GM12874 (cell line): ENCODE measurements around the gene PRKAR1A.

ENCODE experiments used
- CTCF ChIP-seq: IDR thresholded peaks from 2 replicates; pipeline ENCODE4 v1.5.1; 2011; ENCODE audit warnings: low read depth, mild to moderate bottlenecking, control low read depth, low read length, moderate library complexity; ENCODE audit not compliant: insufficient read depth

The PRKAR1A gene

GRCh38 chr17:68513932-68514331 lies 1.7 kb downstream of the PRKAR1A start:
- no peak for TF ChIP-seq CTCF

- no peak for TF ChIP-seq CTCF
Measured at GRCh38 chr17:68514831-68515635, 2.8 kb downstream of the PRKAR1A start.

GRCh38 chr17:68516732-68517131 lies 4.5 kb downstream of the PRKAR1A start:
- no peak for TF ChIP-seq CTCF

- no peak for TF ChIP-seq CTCF
Measured at GRCh38 chr17:68518063-68518815, 6.0 kb downstream of the PRKAR1A start.

- no peak for TF ChIP-seq CTCF
Measured at GRCh38 chr17:68519911-68520310, 7.7 kb downstream of the PRKAR1A start.

GRCh38 chr17:68522266-68522665 lies 10.0 kb downstream of the PRKAR1A start:
- TF ChIP-seq CTCF = no peak

GRCh38 chr17:68526548-68526947 lies 14.3 kb downstream of the PRKAR1A start:
- no peak for TF ChIP-seq CTCF
